GM21786 (cell line): Measurements from ENCODE around the gene UBFD1.
"Not testable (repeated sequence)": the region's sequence is repeated elsewhere in the genome, so short reads cannot be mapped to it uniquely, and the experiment has no call there.

Experiments
- ATAC-seq: cut with Tn5 transposase; IDR thresholded peaks from one replicate; pipeline ENCODE4 v1.9.1; 2021; ENCODE audit not compliant: unreplicated experiment

The UBFD1 gene

GRCh38 chr16:23597003-23597756, 39.7 kb downstream of the UBFD1 start:
- ATAC-seq: no peak

- ATAC-seq: no peak
Observed at GRCh38 chr16:23607726-23608125, 50.2 kb downstream of the UBFD1 start.

DNA sequence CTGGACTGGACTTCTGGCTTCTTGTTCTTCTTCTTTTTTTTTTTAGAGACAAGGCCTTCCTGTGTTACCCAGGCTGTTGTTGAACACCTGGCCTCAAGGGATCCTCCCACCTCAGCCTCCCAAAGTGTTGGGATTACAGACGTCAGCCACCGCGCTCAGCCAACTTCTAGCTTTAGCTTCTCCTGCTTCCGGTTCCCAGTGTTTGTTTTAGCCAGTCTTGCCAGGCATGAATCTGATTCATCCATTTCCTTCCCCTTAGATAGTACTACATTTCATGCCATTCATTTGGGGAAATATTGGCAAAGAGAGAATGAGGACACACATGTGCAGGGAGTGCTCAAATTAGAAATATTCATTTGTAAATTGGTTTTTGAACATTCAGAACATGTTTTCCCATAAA, 50.7 kb downstream of the UBFD1 start:
- ATAC-seq: no peak

DNA sequence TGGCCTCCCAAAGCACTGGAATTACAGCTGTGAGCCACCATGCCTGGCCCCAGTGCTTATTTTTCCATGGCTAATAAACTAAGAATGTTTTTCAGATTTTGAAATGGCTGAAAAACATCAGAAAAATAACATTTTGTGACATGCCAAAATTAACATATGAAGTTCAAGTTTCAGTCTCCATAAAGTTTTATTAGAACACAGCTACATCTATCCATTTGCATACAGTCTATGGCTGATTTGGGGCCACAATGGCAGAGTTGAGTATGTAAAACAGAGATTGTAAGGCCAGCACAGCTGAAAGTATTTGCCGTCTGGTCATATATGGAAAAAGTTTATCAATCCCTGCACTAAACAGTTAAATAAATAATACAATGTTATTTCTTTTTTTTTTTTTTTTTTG, 52.4 kb downstream of the UBFD1 start:
- ATAC-seq: no peak

DNA sequence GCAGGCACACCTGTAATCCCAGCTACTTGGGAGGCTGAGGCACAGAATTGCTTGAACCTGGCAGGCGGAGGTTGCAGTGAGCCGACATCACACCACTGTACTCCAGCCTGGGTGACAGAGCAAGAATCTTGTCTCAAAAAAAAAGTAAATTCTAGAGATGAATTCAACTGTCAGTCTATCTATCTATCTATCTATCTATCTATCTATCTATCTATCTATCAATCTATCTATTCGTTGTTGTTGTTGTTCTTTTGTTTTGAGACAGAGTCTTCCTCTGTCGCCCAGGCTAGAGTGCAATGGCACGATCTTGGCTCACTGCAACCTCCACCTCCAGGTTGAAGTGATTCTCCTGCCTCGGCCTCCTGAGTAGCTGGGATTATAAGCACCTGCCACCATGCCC, 53.4 kb downstream of the UBFD1 start:
- not testable (repeated sequence) for ATAC-seq

- ATAC-seq: no peak
Observed at GRCh38 chr16:23611936-23612335, 54.4 kb downstream of the UBFD1 start.

- ATAC-seq: no peak
Observed at GRCh38 chr16:23615805-23616204, 58.3 kb downstream of the UBFD1 start.
